GM12801 (cell line): Measurements from ENCODE around the gene SLC22A31.

ENCODE experiments used
- TF ChIP-seq, protein P1 (sequence below): IDR thresholded peaks from one replicate; pipeline ENCODE4 v1.5.1; 2011; ENCODE audit warnings: control low read depth; ENCODE audit not compliant: insufficient read length; ENCODE audit errors: extremely low read depth

The SLC22A31 gene

GRCh38 chr16:89161763-89162713, 38.3 kb downstream of the SLC22A31 start:
- TF ChIP-seq, protein P1, sequence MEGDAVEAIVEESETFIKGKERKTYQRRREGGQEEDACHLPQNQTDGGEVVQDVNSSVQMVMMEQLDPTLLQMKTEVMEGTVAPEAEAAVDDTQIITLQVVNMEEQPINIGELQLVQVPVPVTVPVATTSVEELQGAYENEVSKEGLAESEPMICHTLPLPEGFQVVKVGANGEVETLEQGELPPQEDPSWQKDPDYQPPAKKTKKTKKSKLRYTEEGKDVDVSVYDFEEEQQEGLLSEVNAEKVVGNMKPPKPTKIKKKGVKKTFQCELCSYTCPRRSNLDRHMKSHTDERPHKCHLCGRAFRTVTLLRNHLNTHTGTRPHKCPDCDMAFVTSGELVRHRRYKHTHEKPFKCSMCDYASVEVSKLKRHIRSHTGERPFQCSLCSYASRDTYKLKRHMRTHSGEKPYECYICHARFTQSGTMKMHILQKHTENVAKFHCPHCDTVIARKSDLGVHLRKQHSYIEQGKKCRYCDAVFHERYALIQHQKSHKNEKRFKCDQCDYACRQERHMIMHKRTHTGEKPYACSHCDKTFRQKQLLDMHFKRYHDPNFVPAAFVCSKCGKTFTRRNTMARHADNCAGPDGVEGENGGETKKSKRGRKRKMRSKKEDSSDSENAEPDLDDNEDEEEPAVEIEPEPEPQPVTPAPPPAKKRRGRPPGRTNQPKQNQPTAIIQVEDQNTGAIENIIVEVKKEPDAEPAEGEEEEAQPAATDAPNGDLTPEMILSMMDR = no peak

DNA sequence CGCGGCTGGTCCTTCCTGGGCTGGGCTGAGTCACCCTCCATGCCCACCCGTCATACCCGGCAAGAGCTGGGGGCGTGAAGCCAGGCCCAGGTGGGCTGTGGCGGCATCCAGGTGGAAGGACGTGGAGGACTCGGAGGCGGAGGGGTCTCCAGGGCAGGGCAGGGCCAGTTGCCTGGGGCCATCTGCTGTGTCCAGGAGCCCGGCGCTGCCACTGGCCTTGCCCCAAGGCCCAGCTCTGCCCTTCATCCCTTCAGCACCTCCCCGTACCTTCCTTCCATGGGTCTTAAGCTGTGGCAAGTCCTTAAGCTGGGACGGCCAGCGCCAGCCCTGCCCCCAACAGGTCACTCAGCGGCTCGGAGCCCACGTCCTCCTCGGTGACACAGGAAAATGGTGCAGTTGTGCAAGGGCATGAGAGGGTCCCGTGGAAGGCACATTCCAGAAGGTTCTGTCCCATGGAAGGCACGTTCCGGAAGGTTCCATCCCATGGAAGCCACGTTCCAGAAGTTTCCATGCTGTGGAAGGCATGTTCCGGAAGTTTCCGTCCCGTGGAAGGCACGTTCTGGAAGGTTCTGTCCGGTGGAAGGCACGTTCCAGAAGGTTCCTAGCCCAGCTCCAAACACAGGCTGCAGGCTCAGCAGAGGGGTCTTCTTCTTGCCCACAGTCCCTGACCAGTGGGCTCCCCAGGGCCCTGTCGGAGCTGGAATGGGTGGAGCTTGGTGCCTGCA, 39.2 kb downstream of the SLC22A31 start:
- TF ChIP-seq, protein P1 = no peak

DNA sequence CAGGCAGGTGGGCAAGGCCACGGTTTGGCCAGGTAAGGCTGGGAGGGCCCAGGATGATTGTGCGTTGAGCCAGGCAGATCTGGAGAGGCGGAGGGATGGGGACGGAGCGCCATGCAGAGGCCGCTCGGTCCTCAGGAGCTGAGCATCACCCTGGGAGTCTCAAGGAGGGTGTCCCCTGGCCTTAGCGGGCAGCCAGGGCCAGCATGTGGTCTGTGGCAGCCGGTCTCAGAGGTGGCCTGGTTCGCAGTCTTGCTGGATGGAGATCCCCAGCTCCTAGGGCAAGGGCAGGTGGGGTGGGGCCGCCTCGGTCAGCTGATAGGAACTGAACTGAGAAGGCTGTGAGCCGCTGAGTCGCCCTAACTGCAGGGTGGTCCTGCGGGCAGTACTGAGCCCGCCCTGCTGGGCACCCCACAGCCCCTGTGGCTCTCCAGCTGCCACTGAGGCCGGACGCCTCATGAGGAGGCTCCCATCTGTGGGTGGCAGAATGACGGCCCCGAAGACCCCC, 40.4 kb downstream of the SLC22A31 start:
- TF ChIP-seq, protein P1 = no peak

- TF ChIP-seq, protein P1 = no peak
Observed at GRCh38 chr16:89159066-89159849, 41.1 kb downstream of the SLC22A31 start.

DNA sequence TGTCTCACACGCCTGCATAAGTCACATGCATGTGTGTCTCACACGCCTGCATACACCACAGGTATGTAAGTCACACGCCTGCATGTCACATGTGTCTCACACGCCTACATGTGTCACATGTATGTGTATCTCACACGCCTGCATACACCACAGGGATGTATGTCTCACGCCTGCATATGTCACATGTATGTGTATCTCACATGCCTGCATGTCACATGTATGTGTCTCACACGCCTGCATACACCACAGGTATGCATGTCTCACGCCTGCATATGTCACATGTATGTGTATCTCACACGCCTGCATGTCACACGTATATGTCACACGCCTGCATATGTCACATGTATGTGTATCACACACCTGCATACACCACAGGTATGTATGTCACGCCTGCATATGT, 42.6 kb downstream of the SLC22A31 start:
- TF ChIP-seq, protein P1 = no peak

- TF ChIP-seq, protein P1 = no peak
Observed at GRCh38 chr16:89156740-89157645, 43.3 kb downstream of the SLC22A31 start.
